PFSK-1 (cell line): ENCODE data around the gene AKAP13.

Experiments
- FOXP2 ChIP-seq: optimal IDR thresholded peaks from 2 replicates; pipeline ENCODE3; 2011; ENCODE audit warnings: borderline replicate concordance, control low read depth, inconsistent platforms; ENCODE audit not compliant: insufficient read depth; ENCODE audit errors: extremely low read length, extremely low read depth
- POLR2AphosphoS5 ChIP-seq: IDR thresholded peaks from 2 replicates; pipeline ENCODE4 v1.6.1; 2012; ENCODE audit warnings: low read depth, mild to moderate bottlenecking, control low read depth, low read length, moderate library complexity
- SIN3A ChIP-seq: IDR thresholded peaks from 2 replicates; pipeline ENCODE4 v1.6.1; 2012; ENCODE audit warnings: mild to moderate bottlenecking, low read length, moderate library complexity, borderline replicate concordance; ENCODE audit not compliant: insufficient read depth
- TAF1 ChIP-seq: IDR thresholded peaks from 2 replicates; pipeline ENCODE4 v1.6.1; 2012; ENCODE audit warnings: low read length, control low read depth, borderline replicate concordance; ENCODE audit not compliant: insufficient read depth
- TF ChIP-seq, protein P1 (sequence below), 2 experiments: IDR thresholded peaks; 2 replicates each; pipeline versions ENCODE4 v1.6.1 to v1.8.0; 2011 to 2012; ENCODE audit warnings: low read depth in 2 of 2, low read length in 2 of 2, control low read depth in 1 of 2, inconsistent platforms in 1 of 2, mild to moderate bottlenecking in 1 of 2, moderate library complexity in 1 of 2; ENCODE audit not compliant: insufficient read depth in 1 of 2

GRCh38 chr15:85545185-85545584, 164.8 kb downstream of the AKAP13 start:
- TF ChIP-seq TAF1 (no peak), POLR2AphosphoS5 (no peak), FOXP2 (no peak), SIN3A (no peak)
- TF ChIP-seq, protein P1, sequence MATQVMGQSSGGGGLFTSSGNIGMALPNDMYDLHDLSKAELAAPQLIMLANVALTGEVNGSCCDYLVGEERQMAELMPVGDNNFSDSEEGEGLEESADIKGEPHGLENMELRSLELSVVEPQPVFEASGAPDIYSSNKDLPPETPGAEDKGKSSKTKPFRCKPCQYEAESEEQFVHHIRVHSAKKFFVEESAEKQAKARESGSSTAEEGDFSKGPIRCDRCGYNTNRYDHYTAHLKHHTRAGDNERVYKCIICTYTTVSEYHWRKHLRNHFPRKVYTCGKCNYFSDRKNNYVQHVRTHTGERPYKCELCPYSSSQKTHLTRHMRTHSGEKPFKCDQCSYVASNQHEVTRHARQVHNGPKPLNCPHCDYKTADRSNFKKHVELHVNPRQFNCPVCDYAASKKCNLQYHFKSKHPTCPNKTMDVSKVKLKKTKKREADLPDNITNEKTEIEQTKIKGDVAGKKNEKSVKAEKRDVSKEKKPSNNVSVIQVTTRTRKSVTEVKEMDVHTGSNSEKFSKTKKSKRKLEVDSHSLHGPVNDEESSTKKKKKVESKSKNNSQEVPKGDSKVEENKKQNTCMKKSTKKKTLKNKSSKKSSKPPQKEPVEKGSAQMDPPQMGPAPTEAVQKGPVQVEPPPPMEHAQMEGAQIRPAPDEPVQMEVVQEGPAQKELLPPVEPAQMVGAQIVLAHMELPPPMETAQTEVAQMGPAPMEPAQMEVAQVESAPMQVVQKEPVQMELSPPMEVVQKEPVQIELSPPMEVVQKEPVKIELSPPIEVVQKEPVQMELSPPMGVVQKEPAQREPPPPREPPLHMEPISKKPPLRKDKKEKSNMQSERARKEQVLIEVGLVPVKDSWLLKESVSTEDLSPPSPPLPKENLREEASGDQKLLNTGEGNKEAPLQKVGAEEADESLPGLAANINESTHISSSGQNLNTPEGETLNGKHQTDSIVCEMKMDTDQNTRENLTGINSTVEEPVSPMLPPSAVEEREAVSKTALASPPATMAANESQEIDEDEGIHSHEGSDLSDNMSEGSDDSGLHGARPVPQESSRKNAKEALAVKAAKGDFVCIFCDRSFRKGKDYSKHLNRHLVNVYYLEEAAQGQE (IDR thresholded peaks at IDR 0.05; ENCODE audit: insufficient read depth in 1 of 2, low read depth in 2 of 2, low read length in 2 of 2), result no peak
